SU-DHL-6 (cell line): ENCODE results near the gene CIB1.

ENCODE experiments used
- CTCF ChIP-seq: fragments of 200-600 bp; sonication (generic); IDR thresholded peaks from one replicate; pipeline ENCODE4 v1.5.1; 2017; ENCODE audit warnings: antibody characterized with exemption, mild to moderate bottlenecking, low read length, moderate library complexity; ENCODE audit not compliant: insufficient read depth, poor library complexity, severe bottlenecking
- EZH2phosphoT487 ChIP-seq: fragments of 200-600 bp; sonication (generic), shearing (Covaris generic); conservative IDR thresholded peaks from 2 replicates; pipeline ENCODE4 v1.6.1; 2018; ENCODE audit warnings: mild to moderate bottlenecking, antibody characterized with exemption, low read length, moderate library complexity, mixed read lengths

DNA sequence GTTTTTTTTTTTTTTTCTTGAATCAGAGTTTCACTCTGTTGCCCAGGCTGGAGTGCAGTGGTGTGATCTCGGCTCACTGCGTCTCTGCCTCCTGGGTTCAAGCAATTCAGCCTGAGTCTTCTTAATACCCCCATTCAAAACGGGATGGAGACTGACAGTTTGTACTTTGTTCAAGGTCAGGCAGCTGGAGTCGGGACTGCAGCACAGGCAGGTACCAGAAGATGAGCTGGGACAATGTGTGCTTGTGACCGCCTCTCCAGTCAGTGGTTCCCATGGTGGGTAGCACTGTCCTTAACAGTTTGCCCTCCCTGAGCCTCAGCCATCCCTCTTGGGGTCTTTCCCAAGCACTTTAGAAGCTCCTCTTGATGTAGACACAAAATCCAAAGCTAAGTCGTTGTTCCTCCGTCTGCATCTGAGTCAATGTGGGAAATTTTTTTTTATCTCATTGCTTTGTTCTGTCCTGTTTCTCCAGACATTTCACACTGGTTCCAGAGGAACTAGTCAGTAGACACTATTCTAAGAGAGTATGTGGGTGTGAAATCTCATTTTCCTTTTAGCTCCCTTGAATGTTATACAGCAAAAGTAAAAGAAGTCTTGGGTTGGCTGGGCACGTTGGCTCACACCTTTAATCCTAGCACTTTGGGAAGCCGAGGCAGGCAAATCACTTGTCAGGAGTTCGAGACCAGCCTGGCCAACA, 10.3 kb upstream of the CIB1 start:
- no peak for TF ChIP-seq CTCF
- no peak for TF ChIP-seq EZH2phosphoT487
